HepG2 (cell line): ENCODE measurements around the gene FREM3.
"Not testable (repeated sequence)": the region's sequence is repeated elsewhere in the genome, so short reads cannot be mapped to it uniquely, and the experiment has no call there.

Source experiments
- BRD4 ChIP-seq: sonication (generic); formaldehyde crosslinking; IDR thresholded peaks from 2 replicates; pipeline ENCODE4 v1.4.0; 2020; ENCODE audit warnings: missing genetic modification reagents
- KLF9 ChIP-seq: IDR thresholded peaks from 2 replicates; pipeline ENCODE4 v1.6.1; 2016; ENCODE audit warnings: low read depth
- NFKBIZ ChIP-seq: IDR thresholded peaks from 2 replicates; pipeline ENCODE4 v1.6.1; 2018; ENCODE audit warnings: missing genetic modification reagents, missing compliant biosample characterization
- RFX3 ChIP-seq: IDR thresholded peaks from 2 replicates; pipeline ENCODE4 v1.6.1; 2016; ENCODE audit warnings: missing biosample characterization, missing genetic modification reagents
- TP53 ChIP-seq: sonication (generic); formaldehyde crosslinking; conservative IDR thresholded peaks from 2 replicates; pipeline ENCODE4 v1.4.0; 2020; ENCODE audit warnings: missing genetic modification reagents
- TF ChIP-seq, protein P1 (sequence below): sonication (generic); IDR thresholded peaks from 2 replicates; pipeline ENCODE4 v1.6.1; 2016; ENCODE audit warnings: low read depth, borderline replicate concordance
- TF ChIP-seq, protein P2 (sequence below): sonication (generic); formaldehyde crosslinking; IDR thresholded peaks from 2 replicates; pipeline ENCODE4 v1.5.0; 2020; ENCODE audit warnings: mild to moderate bottlenecking, missing genetic modification reagents, moderate library complexity
- TF ChIP-seq, protein P3 (sequence below): sonication (generic); formaldehyde crosslinking; IDR thresholded peaks from 2 replicates; pipeline ENCODE4 v1.4.0; 2020; ENCODE audit warnings: missing genetic modification reagents

DNA sequence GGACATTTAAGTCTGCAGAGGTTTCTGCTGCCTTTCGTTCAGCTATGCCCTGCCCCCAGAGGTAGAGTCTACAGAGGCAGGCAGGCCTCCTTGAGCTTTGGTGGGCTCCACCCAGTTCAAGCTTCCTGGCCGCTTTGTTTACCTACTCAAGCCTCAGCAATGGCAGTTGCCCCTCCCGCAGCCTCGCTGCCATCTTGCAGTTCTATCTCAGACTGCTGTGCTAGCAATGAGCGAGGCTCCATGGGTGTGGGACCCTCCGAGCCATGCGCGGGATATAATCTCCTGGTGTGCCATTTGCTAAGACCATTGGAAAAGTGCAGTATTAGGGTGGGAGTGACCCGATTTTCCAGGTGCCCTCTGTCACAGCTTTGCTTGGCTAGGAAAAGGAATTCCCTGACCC, 26.8 kb downstream of the FREM3 start:
- TF ChIP-seq, protein P1, sequence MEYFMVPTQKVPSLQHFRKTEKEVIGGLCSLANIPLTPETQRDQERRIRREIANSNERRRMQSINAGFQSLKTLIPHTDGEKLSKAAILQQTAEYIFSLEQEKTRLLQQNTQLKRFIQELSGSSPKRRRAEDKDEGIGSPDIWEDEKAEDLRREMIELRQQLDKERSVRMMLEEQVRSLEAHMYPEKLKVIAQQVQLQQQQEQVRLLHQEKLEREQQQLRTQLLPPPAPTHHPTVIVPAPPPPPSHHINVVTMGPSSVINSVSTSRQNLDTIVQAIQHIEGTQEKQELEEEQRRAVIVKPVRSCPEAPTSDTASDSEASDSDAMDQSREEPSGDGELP = not testable (repeated sequence)
- TF ChIP-seq, protein P2, sequence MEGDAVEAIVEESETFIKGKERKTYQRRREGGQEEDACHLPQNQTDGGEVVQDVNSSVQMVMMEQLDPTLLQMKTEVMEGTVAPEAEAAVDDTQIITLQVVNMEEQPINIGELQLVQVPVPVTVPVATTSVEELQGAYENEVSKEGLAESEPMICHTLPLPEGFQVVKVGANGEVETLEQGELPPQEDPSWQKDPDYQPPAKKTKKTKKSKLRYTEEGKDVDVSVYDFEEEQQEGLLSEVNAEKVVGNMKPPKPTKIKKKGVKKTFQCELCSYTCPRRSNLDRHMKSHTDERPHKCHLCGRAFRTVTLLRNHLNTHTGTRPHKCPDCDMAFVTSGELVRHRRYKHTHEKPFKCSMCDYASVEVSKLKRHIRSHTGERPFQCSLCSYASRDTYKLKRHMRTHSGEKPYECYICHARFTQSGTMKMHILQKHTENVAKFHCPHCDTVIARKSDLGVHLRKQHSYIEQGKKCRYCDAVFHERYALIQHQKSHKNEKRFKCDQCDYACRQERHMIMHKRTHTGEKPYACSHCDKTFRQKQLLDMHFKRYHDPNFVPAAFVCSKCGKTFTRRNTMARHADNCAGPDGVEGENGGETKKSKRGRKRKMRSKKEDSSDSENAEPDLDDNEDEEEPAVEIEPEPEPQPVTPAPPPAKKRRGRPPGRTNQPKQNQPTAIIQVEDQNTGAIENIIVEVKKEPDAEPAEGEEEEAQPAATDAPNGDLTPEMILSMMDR (CRISPR knock-in tag) = not testable (repeated sequence)
- TF ChIP-seq KLF9 (CRISPR knock-in tag); RFX3; NFKBIZ; BRD4 (CRISPR knock-in tag); TP53 (CRISPR knock-in tag): not testable (repeated sequence)
- TF ChIP-seq, protein P3, sequence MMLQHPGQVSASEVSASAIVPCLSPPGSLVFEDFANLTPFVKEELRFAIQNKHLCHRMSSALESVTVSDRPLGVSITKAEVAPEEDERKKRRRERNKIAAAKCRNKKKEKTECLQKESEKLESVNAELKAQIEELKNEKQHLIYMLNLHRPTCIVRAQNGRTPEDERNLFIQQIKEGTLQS (CRISPR knock-in tag) = not testable (repeated sequence)
